Cortex of kidney (tissue), 1 donor: ENCODE measurements around the gene KLK4.

Experiments
- DNase-seq: peaks from one replicate; lab custom pipeline; 2025; lab: John Stamatoyannopoulos, UW

Gene KLK4

DNA sequence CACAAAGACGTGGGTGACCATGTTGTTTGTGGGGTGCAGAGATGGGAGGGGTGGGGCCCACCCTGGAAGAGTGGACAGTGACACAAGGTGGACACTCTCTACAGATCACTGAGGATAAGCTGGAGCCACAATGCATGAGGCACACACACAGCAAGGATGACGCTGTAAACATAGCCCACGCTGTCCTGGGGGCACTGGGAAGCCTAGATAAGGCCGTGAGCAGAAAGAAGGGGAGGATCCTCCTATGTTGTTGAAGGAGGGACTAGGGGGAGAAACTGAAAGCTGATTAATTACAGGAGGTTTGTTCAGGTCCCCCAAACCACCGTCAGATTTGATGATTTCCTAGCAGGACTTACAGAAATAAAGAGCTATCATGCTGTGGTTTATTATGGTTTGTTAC, 32.3 kb downstream of the KLK4 start:
- no peak for DNase-seq

DNA sequence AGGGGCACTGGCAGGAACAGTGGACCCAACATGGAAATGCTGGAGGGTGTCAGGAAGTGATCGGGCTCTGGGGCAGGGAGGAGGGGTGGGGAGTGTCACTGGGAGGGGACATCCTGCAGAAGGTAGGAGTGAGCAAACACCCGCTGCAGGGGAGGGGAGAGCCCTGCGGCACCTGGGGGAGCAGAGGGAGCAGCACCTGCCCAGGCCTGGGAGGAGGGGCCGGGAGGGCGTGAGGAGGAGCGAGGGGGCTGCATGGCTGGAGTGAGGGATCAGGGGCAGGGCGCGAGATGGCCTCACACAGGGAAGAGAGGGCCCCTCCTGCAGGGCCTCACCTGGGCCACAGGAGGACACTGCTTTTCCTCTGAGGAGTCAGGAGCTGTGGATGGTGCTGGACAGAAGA, 33.9 kb downstream of the KLK4 start:
- no peak for DNase-seq

DNA sequence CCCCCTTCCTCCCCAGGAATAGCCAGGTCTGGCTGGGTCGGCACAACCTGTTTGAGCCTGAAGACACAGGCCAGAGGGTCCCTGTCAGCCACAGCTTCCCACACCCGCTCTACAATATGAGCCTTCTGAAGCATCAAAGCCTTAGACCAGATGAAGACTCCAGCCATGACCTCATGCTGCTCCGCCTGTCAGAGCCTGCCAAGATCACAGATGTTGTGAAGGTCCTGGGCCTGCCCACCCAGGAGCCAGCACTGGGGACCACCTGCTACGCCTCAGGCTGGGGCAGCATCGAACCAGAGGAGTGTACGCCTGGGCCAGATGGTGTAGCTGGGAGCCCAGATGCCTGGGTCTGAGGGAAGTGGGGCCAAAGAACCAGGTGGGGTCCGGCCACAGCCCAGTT, 34.7 kb downstream of the KLK4 start:
- no peak for DNase-seq

DNA sequence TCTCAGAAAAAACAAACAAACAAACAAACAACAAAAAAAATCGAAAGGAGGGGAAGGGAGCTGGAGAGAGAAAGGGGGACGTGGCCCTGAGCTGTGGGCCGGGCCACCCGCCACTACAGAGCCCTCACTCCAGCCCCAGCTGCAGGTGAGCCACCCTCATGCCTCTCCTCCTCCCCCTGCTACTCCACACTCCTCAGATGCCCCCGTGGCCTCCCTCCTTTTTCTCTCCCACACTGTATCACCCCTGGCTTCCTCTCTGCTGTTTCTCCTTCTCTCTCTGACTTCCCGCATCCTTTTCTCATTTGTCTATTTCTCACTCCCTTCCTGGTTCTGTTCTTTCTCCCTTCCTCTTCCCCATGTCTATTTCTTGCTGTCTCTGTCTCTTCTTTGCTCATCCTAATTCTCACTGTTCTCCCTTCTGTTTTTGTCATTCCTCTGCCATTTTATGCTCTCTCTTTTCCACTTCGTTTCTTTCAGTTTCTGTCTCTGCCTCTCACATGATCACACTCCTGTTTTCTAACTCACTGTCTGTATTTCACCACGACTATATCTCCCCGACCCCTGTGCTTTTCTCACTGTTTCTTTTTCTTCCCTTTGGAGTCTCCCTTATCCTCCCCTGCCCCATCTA, 35.3 kb downstream of the KLK4 start:
- no peak for DNase-seq

DNA sequence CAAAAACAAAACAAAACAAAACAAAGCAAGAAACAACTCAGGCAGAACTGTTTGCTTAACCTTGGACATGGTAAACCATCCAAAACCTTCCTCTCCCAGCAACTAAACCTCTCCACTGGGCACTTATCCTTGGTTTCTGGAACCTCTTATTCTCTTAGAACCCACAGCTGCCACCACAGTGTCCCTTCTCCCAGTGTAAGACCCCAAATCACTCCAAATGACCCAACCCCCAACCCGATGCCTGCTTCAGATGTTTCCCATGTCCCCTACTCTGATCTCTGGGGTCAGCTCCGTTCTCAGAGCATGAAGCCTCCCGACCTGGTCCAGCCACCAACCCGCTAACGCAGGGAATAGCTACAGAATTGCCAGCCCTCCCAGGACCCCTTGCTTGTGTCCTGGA, 37.0 kb downstream of the KLK4 start:
- DNase-seq, result no peak

DNA sequence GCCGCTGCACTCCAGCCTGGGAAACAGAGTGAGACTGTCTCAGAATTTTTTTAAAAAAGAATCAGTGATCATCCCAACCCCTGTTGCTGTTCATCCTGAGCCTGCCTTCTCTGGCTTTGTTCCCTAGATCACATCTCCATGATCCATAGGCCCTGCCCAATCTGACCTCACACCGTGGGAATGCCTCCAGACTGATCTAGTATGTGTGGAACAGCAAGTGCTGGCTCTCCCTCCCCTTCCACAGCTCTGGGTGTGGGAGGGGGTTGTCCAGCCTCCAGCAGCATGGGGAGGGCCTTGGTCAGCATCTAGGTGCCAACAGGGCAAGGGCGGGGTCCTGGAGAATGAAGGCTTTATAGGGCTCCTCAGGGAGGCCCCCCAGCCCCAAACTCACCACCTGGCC, 38.1 kb downstream of the KLK4 start, which contains the start of gene KLK2:
Gene KLK2 (plus strand): TSS at position 384 of the 400 bp plus-strand sequence. CDS start 35 bp downstream, outside the sequence.
- no peak for DNase-seq

DNA sequence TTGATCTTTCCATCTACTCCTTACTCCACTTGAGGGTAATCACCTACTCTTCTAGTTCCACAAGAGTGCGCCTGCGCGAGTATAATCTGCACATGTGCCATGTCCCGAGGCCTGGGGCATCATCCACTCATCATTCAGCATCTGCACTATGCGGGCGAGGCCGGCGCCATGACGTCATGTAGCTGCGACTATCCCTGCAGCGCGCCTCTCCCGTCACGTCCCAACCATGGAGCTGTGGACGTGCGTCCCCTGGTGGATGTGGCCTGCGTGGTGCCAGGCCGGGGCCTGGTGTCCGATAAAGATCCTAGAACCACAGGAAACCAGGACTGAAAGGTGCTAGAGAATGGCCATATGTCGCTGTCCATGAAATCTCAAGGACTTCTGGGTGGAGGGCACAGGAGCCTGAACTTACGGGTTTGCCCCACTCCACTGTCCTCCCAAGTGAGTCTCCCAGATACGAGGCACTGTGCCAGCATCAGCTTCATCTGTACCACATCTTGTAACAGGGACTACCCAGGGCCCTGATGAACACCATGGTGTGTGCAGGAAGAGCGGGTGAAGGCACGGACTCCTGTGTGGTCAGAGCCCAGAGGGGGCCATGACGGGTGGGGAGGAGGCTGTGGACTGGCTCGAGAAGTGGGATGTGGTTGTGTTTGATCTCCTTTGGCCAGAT, 40.6 kb downstream of the KLK4 start:
- no peak for DNase-seq

DNA sequence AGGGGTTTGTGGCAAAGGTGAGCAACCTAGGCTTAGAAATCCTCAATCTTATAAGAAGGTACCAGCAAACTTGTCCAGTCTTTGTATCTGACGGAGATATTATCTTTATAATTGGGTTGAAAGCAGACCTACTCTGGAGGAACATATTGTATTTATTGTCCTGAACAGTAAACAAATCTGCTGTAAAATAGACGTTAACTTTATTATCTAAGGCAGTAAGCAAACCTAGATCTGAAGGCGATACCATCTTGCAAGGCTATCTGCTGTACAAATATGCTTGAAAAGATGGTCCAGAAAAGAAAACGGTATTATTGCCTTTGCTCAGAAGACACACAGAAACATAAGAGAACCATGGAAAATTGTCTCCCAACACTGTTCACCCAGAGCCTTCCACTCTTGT, 41.7 kb downstream of the KLK4 start:
- no peak for DNase-seq

DNA sequence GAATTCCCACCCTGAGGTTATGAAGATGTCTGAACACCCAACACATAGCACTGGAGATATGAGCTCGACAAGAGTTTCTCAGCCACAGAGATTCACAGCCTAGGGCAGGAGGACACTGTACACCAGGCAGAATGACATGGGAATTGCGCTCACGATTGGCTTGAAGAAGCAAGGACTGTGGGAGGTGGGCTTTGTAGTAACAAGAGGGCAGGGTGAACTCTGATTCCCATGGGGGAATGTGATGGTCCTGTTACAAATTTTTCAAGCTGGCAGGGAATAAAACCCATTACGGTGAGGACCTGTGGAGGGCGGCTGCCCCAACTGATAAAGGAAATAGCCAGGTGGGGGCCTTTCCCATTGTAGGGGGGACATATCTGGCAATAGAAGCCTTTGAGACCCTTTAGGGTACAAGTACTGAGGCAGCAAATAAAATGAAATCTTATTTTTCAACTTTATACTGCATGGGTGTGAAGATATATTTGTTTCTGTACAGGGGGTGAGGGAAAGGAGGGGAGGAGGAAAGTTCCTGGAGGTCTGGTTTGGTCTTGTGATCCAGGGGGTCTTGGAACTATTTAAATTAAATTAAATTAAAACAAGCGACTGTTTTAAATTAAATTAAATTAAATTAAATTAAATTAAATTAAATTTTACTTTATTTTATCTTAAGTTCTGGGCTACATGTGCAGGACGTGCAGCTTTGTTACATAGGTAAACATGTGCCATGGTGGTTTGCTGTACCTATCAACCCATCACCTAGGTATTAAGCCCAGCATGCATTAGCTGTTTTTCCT, 49.5 kb downstream of the KLK4 start:
- no peak for DNase-seq

DNA sequence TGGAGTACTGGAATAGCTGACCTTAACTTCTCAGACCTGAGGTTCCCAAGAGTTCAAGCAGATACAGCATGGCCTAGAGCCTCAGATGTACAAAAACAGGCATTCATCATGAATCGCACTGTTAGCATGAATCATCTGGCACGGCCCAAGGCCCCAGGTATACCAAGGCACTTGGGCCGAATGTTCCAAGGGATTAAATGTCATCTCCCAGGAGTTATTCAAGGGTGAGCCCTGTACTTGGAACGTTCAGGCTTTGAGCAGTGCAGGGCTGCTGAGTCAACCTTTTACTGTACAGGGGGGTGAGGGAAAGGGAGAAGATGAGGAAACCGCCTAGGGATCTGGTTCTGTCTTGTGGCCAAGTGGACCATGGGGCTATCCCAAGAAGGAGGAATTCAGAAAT, 50.2 kb downstream of the KLK4 start:
- DNase-seq, result no peak

DNA sequence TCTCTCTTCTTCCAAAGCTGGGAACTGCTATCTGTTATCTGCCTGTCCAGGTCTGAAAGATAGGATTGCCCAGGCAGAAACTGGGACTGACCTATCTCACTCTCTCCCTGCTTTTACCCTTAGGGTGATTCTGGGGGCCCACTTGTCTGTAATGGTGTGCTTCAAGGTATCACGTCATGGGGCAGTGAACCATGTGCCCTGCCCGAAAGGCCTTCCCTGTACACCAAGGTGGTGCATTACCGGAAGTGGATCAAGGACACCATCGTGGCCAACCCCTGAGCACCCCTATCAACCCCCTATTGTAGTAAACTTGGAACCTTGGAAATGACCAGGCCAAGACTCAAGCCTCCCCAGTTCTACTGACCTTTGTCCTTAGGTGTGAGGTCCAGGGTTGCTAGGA, 51.3 kb downstream of the KLK4 start:
- DNase-seq, result no peak

DNA sequence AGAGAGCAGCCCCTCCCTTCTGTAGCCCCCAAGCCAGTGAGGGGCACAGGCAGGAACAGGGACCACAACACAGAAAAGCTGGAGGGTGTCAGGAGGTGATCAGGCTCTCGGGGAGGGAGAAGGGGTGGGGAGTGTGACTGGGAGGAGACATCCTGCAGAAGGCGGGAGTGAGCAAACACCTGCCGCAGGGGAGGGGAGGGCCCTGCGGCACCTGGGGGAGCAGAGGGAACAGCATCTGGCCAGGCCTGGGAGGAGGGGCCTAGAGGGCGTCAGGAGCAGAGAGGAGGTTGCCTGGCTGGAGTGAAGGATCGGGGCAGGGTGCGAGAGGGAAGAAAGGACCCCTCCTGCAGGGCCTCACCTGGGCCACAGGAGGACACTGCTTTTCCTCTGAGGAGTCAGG, 52.3 kb downstream of the KLK4 start:
- no peak for DNase-seq

DNA sequence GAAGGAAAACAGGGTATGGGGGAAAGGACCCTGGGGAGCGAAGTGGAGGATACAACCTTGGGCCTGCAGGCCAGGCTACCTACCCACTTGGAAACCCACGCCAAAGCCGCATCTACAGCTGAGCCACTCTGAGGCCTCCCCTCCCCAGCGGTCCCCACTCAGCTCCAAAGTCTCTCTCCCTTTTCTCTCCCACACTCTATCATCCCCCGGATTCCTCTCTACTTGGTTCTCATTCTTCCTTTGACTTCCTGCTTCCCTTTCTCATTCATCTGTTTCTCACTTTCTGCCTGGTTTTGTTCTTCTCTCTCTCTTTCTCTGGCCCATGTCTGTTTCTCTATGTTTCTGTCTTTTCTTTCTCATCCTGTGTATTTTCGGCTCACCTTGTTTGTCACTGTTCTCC, 53.8 kb downstream of the KLK4 start:
- no peak for DNase-seq
